VCaP (cell line): ENCODE data around the gene C15orf39.
A peak's percentile ranks its signal among the peaks of the same experiment; 100 is the strongest.

ENCODE experiments used
- H3K27ac ChIP-seq: fragments of 450-650 bp; 2 replicates; pipeline ENCODE4 v1.5.1; 2017
- TF ChIP-seq, protein P1 (sequence below): fragments of 450-650 bp; conservative IDR thresholded peaks from 2 replicates; pipeline ENCODE4 v1.5.1; 2017; ENCODE audit warnings: mild to moderate bottlenecking, moderate library complexity

Gene C15orf39

DNA sequence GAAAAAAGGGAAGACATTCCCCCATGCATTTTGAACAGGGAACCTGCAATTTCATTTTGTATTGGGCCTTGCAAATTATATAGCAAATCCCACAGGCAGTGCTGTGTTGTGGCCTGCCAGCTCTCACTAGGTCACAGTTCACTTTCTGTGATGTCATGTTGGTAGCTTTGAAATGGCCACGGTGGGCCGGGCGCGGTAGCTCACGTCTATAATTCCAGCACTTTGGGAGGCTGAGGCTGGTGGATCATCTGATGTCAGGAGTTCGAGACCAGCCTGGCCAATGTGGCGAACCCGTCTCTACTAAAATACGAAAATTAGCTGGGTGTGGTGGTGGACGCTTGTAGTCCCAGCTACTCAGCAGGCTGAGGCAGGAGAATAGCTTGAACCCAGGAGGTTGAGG, 27.0 kb upstream of the C15orf39 start:
- TF ChIP-seq, protein P1, sequence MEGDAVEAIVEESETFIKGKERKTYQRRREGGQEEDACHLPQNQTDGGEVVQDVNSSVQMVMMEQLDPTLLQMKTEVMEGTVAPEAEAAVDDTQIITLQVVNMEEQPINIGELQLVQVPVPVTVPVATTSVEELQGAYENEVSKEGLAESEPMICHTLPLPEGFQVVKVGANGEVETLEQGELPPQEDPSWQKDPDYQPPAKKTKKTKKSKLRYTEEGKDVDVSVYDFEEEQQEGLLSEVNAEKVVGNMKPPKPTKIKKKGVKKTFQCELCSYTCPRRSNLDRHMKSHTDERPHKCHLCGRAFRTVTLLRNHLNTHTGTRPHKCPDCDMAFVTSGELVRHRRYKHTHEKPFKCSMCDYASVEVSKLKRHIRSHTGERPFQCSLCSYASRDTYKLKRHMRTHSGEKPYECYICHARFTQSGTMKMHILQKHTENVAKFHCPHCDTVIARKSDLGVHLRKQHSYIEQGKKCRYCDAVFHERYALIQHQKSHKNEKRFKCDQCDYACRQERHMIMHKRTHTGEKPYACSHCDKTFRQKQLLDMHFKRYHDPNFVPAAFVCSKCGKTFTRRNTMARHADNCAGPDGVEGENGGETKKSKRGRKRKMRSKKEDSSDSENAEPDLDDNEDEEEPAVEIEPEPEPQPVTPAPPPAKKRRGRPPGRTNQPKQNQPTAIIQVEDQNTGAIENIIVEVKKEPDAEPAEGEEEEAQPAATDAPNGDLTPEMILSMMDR = no peak
- H3K27ac ChIP-seq = no peak overlapping the region

DNA sequence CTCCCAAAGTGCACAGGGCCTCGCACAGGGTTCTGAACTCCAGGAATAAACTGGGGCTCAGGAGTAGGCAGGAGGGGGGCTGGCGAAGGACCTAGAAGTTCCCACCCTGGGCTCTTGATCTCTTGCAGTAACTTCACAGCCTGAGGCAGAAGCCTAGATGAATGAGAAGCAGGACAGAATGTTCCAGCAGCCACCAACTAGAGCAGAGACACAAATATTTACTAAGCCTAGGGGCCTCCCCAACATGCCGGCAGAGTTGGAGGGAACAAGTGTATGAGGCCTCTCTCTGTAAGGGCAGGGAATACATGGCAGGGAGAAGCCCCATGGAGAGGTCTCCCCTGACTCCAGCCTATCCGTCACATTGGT, 25.3 kb upstream of the C15orf39 start:
- TF ChIP-seq, protein P1 = no peak
- no peak overlapping the region for H3K27ac ChIP-seq

DNA sequence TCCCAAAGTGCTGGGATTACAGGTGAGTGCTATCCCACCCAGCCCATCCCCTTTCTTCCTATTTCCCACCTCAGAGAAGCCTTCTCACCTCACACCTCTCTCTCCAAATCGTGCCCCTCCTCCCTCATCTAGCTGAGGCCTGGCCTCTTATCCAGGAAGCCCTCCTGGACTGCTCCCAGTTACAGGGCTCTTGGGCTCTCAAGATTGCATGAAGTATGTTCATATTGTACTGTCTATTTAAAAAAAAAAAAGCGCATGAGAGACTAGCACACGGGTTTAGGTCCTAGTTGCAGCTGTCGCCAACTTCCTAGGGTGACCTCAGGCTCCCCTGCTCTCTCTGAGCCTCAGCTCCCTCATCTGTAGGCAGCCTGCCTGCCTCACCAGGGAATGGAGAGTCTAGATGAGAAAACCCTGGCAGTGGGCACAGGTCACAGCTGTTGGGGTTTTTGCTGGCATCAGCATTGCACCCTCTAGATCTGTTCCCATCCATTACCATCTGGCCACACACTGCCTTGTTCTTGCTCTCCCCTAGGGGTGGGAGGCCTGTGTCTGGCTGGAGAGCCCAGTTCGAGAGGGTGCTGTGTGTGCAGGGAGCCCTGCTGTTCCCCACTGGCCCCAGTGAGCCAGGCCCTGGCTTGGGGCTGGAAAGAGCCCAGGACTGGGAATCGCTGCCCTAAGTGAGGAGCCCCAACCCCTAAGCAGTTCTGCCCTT, 24.2 kb upstream of the C15orf39 start:
- no peak overlapping the region for H3K27ac ChIP-seq
- TF ChIP-seq, protein P1 = no peak

GRCh38 chr15:75178171-75178937, 23.3 kb upstream of the C15orf39 start:
- no peak overlapping the region for H3K27ac ChIP-seq
- TF ChIP-seq, protein P1 = no peak

DNA sequence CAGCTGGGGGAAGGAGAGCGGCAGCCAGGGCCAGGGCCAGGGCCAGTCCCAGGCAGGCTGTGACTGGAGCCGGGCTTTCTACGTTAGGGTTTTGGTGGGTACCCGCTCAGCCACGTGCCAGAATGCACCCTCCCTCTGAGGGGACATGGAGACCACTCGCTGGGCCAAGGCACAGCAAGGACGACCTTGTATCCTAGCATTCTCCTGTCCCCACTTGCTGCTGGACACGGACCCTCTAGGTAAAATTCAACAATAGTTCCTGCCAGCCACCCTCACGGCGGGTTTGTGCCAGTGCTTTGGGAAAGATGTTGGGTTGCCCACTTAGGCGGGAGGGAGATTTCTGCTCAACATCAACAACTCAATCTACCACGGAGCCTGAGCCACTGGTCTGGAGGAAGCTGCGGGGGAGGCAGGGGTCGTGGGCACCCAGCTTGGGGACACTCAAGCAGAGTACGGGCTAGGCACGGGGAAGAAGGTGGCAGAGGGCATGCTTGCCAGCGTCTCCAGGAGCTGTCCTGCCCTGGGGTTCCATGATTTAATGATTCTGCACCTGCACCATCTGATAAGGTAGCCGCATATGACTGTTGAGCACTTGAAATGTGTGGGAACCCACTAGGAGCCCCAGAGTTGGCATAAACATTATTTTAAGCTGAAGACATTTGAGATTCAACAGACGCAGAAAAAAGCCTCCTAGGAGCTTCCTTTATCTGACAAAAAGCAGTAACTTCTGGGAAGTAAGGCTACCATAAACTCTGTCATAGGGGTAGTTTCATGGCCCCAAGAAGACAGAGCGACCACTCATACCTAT, 22.5 kb upstream of the C15orf39 start:
- no peak overlapping the region for H3K27ac ChIP-seq
- TF ChIP-seq, protein P1 = no peak

GRCh38 chr15:75179746-75180140, 21.9 kb upstream of the C15orf39 start:
- peak overlapping the region; percentile 71 for H3K27ac ChIP-seq
- TF ChIP-seq, protein P1 = no peak

- TF ChIP-seq, protein P1 = no peak
- peak overlapping the region; percentile 71 for H3K27ac ChIP-seq
Observed at GRCh38 chr15:75181780-75182179, 19.9 kb upstream of the C15orf39 start.
